ENCODE measurements around the gene PLPPR3.

The PLPPR3 gene

GRCh38 chr19:840519-841206 is 18.9 kb upstream of the PLPPR3 start, which contains the start of gene PRTN3:
PRTN3 (plus strand) TSS chr19:840999; CDS start chr19:841009, 10 bp downstream.
- peak; percentile 90 for DNase-seq (ENCODE audit: low read depth in 1 of 2, low spot score in 1 of 2)
- H3K27ac ChIP-seq (replicated peaks), result peak within 1 kb of the TSS; percentile 82
- no peaks in the 10 kb centered on the region for H3K27me3 ChIP-seq (ENCODE audit: insufficient read depth, poor library complexity, severe bottlenecking)
- H3K4me3 ChIP-seq (replicated peaks; ENCODE audit: insufficient read depth, low read length), result peak within 1 kb of the TSS; percentile 68
- TF ChIP-seq SPI1 (IDR thresholded peaks at IDR 0.05; ENCODE audit: borderline replicate concordance, low read depth) (peak; percentile 98), REST (IDR thresholded peaks at IDR 0.05; ENCODE audit: insufficient replicate concordance, low read depth) (no peak), CTCF (IDR thresholded peaks at IDR 0.05; ENCODE audit: insufficient read depth, low read length) (no peak), GABPA (IDR thresholded peaks at IDR 0.05; ENCODE audit: low read depth) (no peak), POLR2AphosphoS5 (IDR thresholded peaks at IDR 0.05; ENCODE audit: low read depth) (peak; percentile 98)

- H3K4me3 ChIP-seq (replicated peaks; ENCODE audit: insufficient read depth, low read length), result no peak overlapping the region
- H3K27me3 ChIP-seq (ENCODE audit: insufficient read depth, poor library complexity, severe bottlenecking), result no peaks in the 10 kb centered on the region
- TF ChIP-seq REST (IDR thresholded peaks at IDR 0.05; ENCODE audit: insufficient replicate concordance, low read depth) (no peak), SPI1 (IDR thresholded peaks at IDR 0.05; ENCODE audit: borderline replicate concordance, low read depth) (no peak), CTCF (IDR thresholded peaks at IDR 0.05; ENCODE audit: insufficient read depth, low read length) (no peak), POLR2AphosphoS5 (IDR thresholded peaks at IDR 0.05; ENCODE audit: low read depth) (no peak), GABPA (IDR thresholded peaks at IDR 0.05; ENCODE audit: low read depth) (no peak)
- H3K27ac ChIP-seq (replicated peaks), result no peak overlapping the region
- no peak for DNase-seq (ENCODE audit: low read depth in 1 of 2, low spot score in 1 of 2)
Measured at GRCh38 chr19:835210-835810, 13.6 kb upstream of the PLPPR3 start.

- Histone ChIP-seq H3K27ac (replicated peaks) (no peak overlapping the region), H3K27me3 (ENCODE audit: insufficient read depth, poor library complexity, severe bottlenecking) (no peaks in the 10 kb centered on the region), H3K4me3 (replicated peaks; ENCODE audit: insufficient read depth, low read length) (no peak overlapping the region)
- TF ChIP-seq CTCF (IDR thresholded peaks at IDR 0.05; ENCODE audit: insufficient read depth, low read length), result no peak
- no peak for TF ChIP-seq POLR2AphosphoS5 (IDR thresholded peaks at IDR 0.05; ENCODE audit: low read depth)
- no peak for TF ChIP-seq GABPA (IDR thresholded peaks at IDR 0.05; ENCODE audit: low read depth)
- no peak for TF ChIP-seq SPI1 (IDR thresholded peaks at IDR 0.05; ENCODE audit: borderline replicate concordance, low read depth)
- TF ChIP-seq REST (IDR thresholded peaks at IDR 0.05; ENCODE audit: insufficient replicate concordance, low read depth), result no peak
- DNase-seq (ENCODE audit: low read depth in 1 of 2, low spot score in 1 of 2), result no peak
Measured at GRCh38 chr19:834216-834615, 12.5 kb upstream of the PLPPR3 start.
